Dedifferentiated amniotic fluid mesenchymal stem cell (primary cell): ENCODE measurements around the gene PTPRE.

Experiments used
- DNase-seq: peaks from one replicate; pipeline ENCODE4 v3.0.0-alpha.2; 2016; ENCODE audit errors: extremely low spot score

The PTPRE gene

GRCh38 chr10:128071417-128071782 is 164.5 kb downstream of the PTPRE start:
- DNase-seq: no peak

GRCh38 chr10:128072046-128072445 is 165.1 kb downstream of the PTPRE start:
- no peak for DNase-seq

- no peak for DNase-seq
Observed at GRCh38 chr10:128072941-128073645, 166.2 kb downstream of the PTPRE start.

GRCh38 chr10:128073890-128074289 is 167.0 kb downstream of the PTPRE start:
- no peak for DNase-seq

GRCh38 chr10:128074589-128074988 is 167.7 kb downstream of the PTPRE start:
- DNase-seq: no peak

- DNase-seq: no peak
Observed at GRCh38 chr10:128077155-128077875, 170.4 kb downstream of the PTPRE start.

GRCh38 chr10:128078136-128078969 is 171.4 kb downstream of the PTPRE start:
- no peak for DNase-seq

- DNase-seq: no peak
Observed at GRCh38 chr10:128080231-128080630, 173.3 kb downstream of the PTPRE start.

- DNase-seq: no peak
Observed at GRCh38 chr10:128080641-128081040, 173.7 kb downstream of the PTPRE start.

- DNase-seq: no peak
Observed at GRCh38 chr10:128081222-128081621, 174.3 kb downstream of the PTPRE start.

GRCh38 chr10:128081720-128082119 is 174.8 kb downstream of the PTPRE start:
- DNase-seq: no peak

- DNase-seq: no peak
Observed at GRCh38 chr10:128083191-128083895, 176.4 kb downstream of the PTPRE start.

- DNase-seq: no peak
Observed at GRCh38 chr10:128084364-128084763, 177.5 kb downstream of the PTPRE start.

- no peak for DNase-seq
Observed at GRCh38 chr10:128084991-128085390, 178.1 kb downstream of the PTPRE start.

GRCh38 chr10:128086003-128086863 is 179.3 kb downstream of the PTPRE start:
- no peak for DNase-seq

- DNase-seq: no peak
Observed at GRCh38 chr10:128087146-128087883, 180.4 kb downstream of the PTPRE start.

GRCh38 chr10:128087884-128088709 is 181.2 kb downstream of the PTPRE start:
- DNase-seq: no peak

GRCh38 chr10:128091636-128092210 is 184.8 kb downstream of the PTPRE start:
- DNase-seq: no peak

GRCh38 chr10:128092454-128092853 is 185.6 kb downstream of the PTPRE start:
- DNase-seq: no peak
